Activated CD4-positive, alpha-beta T cell treated with anti-CD3 and anti-CD28 coated beads for 36 hours (primary cell): Measurements from ENCODE around the gene MN1. TPM values are rescaled to one million over a fixed set of nuclear protein-coding genes. Genes with fewer than 3 reads are reported as not detected.

Experiments used
- ATAC-seq: fragments of 200-7000 bp; cut with Tn5 transposase; one replicate; pipeline ENCODE4 v1.10.0; 2021; ENCODE audit warnings: mild to moderate bottlenecking, moderate library complexity
- CTCF ChIA-PET: fragments of 350-600 bp; sonication (Branson Sonifier 250); formaldehyde crosslinking; loops from one replicate; lab custom pipeline; 2021; ENCODE audit warnings: antibody characterized with exemption; lab: Charles Lee
- POLR2A ChIA-PET: fragments of 350-600 bp; sonication (Branson Sonifier 250); formaldehyde crosslinking; loops from one replicate; lab custom pipeline; 2021; ENCODE audit warnings: antibody characterized with exemption, inconsistent platforms; lab: Charles Lee
- DNase-seq: peaks from one replicate; pipeline ENCODE4 v3.0.0-alpha.2; 2020
- H3K27ac Mint-ChIP-seq: one replicate; pipeline ENCODE4 v1.8.0; 2021; ENCODE audit warnings: mixed read lengths
- H3K27me3 Mint-ChIP-seq: one replicate; pipeline ENCODE4 v1.8.0; 2021; ENCODE audit warnings: mixed read lengths
- H3K36me3 Mint-ChIP-seq: one replicate; pipeline ENCODE4 v1.8.0; 2021; ENCODE audit warnings: low read depth, mixed read lengths
- H3K4me1 Mint-ChIP-seq: one replicate; pipeline ENCODE4 v1.8.0; 2021; ENCODE audit warnings: mixed read lengths
- H3K4me3 Mint-ChIP-seq: one replicate; pipeline ENCODE4 v1.8.0; 2021; ENCODE audit warnings: mild to moderate bottlenecking, moderate library complexity, mixed read lengths
- H3K9me3 Mint-ChIP-seq: one replicate; pipeline ENCODE4 v1.8.0; 2021; ENCODE audit warnings: low read depth, mixed read lengths
- intact Hi-C, 2 experiments: fragments of 100-400 bp; cut with DNase I in 1 of 2; cut with micrococcal nuclease in 1 of 2; formaldehyde crosslinking; loops; one replicate each; pipeline versions ENCODE4 v1.14.2 to v1.15.1; 2022 to 2024; cut with DNase I, micrococcal nuclease
- total RNA-seq, 2 experiments: library from RNA; stranded (reverse); gene quantifications; one replicate each; pipeline ENCODE4 v1.2.3, GENCODE V29; 2021

Gene MN1
- total RNA-seq, 2 experiments from 2014 or later = 0.05 to 0.12 TPM

DNA sequence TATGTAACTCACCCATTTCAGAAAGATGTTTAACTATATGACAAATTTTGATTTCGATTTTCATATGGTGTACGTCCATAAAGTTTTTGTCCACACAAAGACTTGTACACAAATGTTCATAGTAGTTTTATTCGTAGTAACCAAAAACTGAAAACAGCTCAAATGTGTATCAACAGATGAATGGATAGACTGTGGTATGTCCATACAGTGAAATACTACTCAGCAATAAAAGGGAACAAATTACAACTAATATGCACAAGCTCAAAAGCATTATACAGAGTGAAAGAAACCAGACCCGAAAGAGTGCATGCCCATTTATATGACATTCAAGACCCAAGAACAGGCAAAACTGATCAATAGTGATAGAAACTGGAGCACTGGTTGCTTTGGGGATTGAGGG is 64.0 kb downstream of the MN1 start:
- Mint-ChIP-seq H3K4me3 (no peak overlapping the region), H3K4me1 (no peaks in the 10 kb centered on the region), H3K27me3 (no peaks in the 10 kb centered on the region), H3K27ac (no peak overlapping the region), H3K36me3 (no peaks in the 10 kb centered on the region), H3K9me3 (peaks cover 6% of the 10 kb centered on the region)
- ChIA-PET POLR2A (no interaction called here), CTCF (no interaction called here)
- ATAC-seq = no peak
- intact Hi-C loops = no loop called here
- DNase-seq = no peak

DNA sequence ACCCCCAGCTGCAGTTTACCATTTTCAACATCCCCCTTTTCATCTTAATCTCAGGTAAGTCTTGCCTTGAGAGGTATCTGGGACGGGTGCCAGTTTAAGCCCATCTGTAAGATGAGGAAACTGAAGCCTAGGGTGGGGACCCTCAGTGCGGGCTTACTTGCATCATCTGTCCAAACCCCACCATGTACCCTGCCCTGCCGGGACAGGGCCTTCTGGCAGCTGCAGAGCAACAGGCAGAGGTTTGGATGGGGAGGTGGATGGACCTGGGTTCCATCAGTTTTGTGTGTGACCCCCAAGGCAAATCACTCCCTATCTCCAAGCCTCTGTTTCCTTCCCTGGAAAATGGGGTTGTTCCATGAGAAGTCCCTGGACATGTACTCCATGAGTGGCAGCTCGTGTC is 67.5 kb downstream of the MN1 start:
- no peaks in the 10 kb centered on the region for H3K36me3 Mint-ChIP-seq
- CTCF ChIA-PET = interaction anchor here (0.5 to 0.6 kb wide), 2 partner anchors 109 to 311 kb away, joined by 3 read pairs; no protein-coding TSS in a partner anchor

GRCh38 chr22:27732841-27733240 is 68.7 kb downstream of the MN1 start:
- Mint-ChIP-seq H3K4me1 (no peaks in the 10 kb centered on the region), H3K4me3 (no peak overlapping the region), H3K27me3 (peaks cover 2% of the 10 kb centered on the region), H3K9me3 (peaks cover 5% of the 10 kb centered on the region), H3K27ac (no peak overlapping the region), H3K36me3 (no peaks in the 10 kb centered on the region)
- DNase-seq = no peak
- ATAC-seq = no peak
- ChIA-PET POLR2A (no interaction called here), CTCF (no interaction called here)
- intact Hi-C loops = no loop called here

More for the DNA sequence above, 67.5 kb downstream of the MN1 start:
- H3K27ac Mint-ChIP-seq = no peak overlapping the region
- no peak overlapping the region for H3K4me3 Mint-ChIP-seq
- DNase-seq (no peak), ATAC-seq (no peak)
- intact Hi-C loops = no loop called here
- H3K9me3 Mint-ChIP-seq = peaks cover 6% of the 10 kb centered on the region
- H3K4me1 Mint-ChIP-seq = no peaks in the 10 kb centered on the region
- POLR2A ChIA-PET = no interaction called here
- H3K27me3 Mint-ChIP-seq = peaks cover 2% of the 10 kb centered on the region

- no peak overlapping the region for H3K27ac Mint-ChIP-seq
- ChIA-PET POLR2A (no interaction called here), CTCF (no interaction called here)
- H3K27me3 Mint-ChIP-seq = peaks cover 5% of the 10 kb centered on the region
- no peak for DNase-seq
- H3K4me3 Mint-ChIP-seq = no peak overlapping the region
- ATAC-seq = no peak
- no peaks in the 10 kb centered on the region for H3K36me3 Mint-ChIP-seq
- H3K4me1 Mint-ChIP-seq = no peaks in the 10 kb centered on the region
- peaks cover under 1% of the 10 kb centered on the region for H3K9me3 Mint-ChIP-seq
- intact Hi-C loops = no loop called here
Observed at GRCh38 chr22:27732391-27732790, 69.2 kb downstream of the MN1 start.

GRCh38 chr22:27731621-27732020 is 69.9 kb downstream of the MN1 start:
- POLR2A ChIA-PET = no interaction called here

DNA sequence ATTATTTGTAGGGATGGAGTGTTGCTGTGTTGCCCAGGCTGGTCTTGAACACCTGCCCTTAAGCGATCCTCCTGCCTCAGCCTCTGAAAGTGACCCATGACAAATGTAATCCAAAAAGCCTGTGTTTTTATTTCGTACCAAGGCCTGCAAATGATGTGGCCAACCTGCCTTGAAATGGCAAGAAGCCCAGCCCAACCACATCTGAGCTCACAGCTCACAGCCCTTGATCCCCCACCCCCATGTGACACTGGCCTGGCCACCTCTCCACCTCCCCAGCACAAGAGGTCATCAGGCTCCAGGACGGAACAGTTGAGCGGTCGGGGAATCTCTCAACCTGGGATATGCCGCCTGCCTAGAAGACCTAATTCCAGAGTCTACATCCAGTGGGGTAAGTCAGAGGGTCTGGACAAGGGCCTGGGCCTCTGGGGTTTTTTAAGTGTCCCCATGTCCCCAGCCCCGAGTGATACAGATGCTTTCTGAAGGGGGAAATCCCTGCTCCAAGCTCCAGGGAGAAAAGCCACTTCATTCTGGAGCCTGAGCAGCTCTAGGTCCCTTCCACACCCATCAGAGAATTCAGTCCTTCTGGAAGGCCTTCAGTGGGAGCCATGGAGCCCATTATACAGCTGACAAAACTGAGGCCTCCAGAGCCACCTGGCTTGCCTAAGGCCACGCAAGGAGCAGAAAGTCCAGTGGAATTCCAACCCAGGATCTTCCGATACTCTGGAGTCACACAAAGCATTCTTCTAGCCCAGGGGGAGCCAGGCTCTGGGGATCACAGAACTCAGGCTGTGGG is 70.7 kb downstream of the MN1 start:
- intact Hi-C loops = no loop called here
- H3K27ac Mint-ChIP-seq = no peak overlapping the region
- H3K4me3 Mint-ChIP-seq = no peak overlapping the region
- POLR2A ChIA-PET = no interaction called here
- DNase-seq (no peak), ATAC-seq (no peak)
- H3K9me3 Mint-ChIP-seq = peaks cover under 1% of the 10 kb centered on the region
- H3K4me1 Mint-ChIP-seq = no peaks in the 10 kb centered on the region
- CTCF ChIA-PET = no interaction called here
- no peaks in the 10 kb centered on the region for H3K36me3 Mint-ChIP-seq
- peaks cover 6% of the 10 kb centered on the region for H3K27me3 Mint-ChIP-seq

More at GRCh38 chr22:27731621-27732020, 69.9 kb downstream of the MN1 start:
- Mint-ChIP-seq H3K4me1 (no peaks in the 10 kb centered on the region), H3K27me3 (peaks cover 6% of the 10 kb centered on the region), H3K27ac (no peak overlapping the region), H3K36me3 (no peaks in the 10 kb centered on the region), H3K9me3 (no peaks in the 10 kb centered on the region), H3K4me3 (no peak overlapping the region)
- DNase-seq (no peak), ATAC-seq (no peak)
- intact Hi-C loops = no loop called here
- CTCF ChIA-PET = no interaction called here

- intact Hi-C loops = no loop called here
- H3K27ac Mint-ChIP-seq = no peak overlapping the region
- ChIA-PET POLR2A (no interaction called here), CTCF (no interaction called here)
- no peaks in the 10 kb centered on the region for H3K4me1 Mint-ChIP-seq
- ATAC-seq = no peak
- peaks cover 5% of the 10 kb centered on the region for H3K9me3 Mint-ChIP-seq
- no peak overlapping the region for H3K4me3 Mint-ChIP-seq
- no peak for DNase-seq
- peaks cover 6% of the 10 kb centered on the region for H3K27me3 Mint-ChIP-seq
- H3K36me3 Mint-ChIP-seq = no peaks in the 10 kb centered on the region
Observed at GRCh38 chr22:27729246-27729645, 72.3 kb downstream of the MN1 start.

DNA sequence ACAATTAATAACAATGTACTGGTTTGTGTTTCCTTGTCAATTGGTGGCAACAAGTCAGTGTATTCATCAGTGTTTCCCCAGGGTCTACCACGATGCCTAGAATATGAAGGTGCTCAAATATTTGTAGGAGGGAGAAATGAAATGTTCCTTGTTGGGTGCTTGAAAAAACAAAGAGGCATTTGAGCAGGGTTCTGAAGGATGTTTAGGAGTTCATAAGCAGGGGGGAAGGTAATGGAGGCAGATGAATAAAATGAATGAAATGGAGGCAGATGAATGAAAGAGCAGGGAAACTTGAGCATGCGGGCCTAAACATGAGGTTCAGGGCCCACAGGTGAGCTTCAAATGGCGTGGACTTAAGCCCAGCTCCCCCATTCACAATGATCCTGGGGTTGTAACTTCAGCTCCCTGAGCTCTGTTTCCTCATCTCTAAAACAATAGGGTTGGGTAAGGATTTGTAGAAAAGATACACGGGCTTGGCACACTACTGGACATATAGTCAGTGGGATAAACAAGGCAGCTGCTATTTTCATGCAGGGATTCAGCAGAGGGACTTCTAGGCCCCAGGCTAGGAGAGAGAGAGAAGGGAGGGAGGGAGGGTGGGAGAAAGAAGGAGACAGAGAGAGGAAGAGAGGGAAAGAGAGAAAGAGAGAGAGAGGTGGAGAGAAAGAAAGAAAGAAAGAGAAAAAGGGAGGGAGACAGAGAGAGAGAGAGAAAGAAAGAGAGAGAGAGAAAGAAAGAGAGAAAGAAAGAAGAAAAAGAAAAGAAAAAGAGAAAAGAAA is 73.7 kb downstream of the MN1 start:
- Mint-ChIP-seq H3K27ac (no peak overlapping the region), H3K9me3 (peaks cover 5% of the 10 kb centered on the region), H3K4me1 (no peaks in the 10 kb centered on the region), H3K4me3 (no peak overlapping the region), H3K36me3 (no peaks in the 10 kb centered on the region), H3K27me3 (peaks cover 6% of the 10 kb centered on the region)
- ChIA-PET POLR2A (no interaction called here), CTCF (no interaction called here)
- no peak for ATAC-seq
- DNase-seq = no peak
- intact Hi-C loops = no loop called here

DNA sequence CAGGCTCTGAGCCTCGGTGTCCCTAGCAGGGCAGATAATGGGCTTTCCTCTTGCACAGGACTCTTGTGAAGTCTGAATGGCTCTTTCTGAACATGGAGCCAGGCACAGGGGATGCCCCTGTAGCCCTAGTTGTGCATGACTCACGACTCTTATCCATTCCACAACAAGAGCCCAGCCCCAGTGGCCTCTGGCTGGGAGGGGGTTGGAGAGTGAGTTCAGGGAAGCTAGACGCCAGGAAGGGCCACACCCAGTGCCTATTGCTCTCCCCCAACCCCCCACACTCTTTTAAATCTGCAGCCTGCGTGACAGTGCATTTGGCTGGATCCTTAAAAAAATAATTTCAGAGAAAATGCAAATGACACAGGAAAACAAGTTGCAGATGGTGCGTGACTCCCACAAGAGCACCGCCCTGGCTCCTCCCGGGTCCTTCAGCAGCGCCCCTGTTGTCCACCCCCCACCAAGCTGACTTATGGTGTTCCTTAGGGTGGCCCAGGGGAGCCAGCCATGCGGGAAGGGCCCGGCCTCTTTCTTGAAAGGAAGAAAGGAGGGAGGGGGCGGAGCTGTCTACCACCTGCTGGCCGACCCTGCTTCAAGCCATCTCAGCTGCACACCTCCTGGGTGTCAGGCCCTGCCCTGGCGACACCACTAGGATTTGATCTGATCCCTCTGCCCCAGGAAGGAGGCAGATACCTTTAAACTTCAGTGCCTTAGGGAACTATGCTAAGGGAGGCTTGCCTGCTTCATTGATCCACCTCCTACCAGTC is 74.7 kb downstream of the MN1 start:
- Mint-ChIP-seq H3K9me3 (peaks cover 5% of the 10 kb centered on the region), H3K36me3 (no peaks in the 10 kb centered on the region), H3K4me1 (no peaks in the 10 kb centered on the region), H3K27ac (no peak overlapping the region), H3K27me3 (peaks cover 6% of the 10 kb centered on the region), H3K4me3 (no peak overlapping the region)
- intact Hi-C loops = no loop called here
- DNase-seq (no peak), ATAC-seq (no peak)
- POLR2A ChIA-PET = no interaction called here
- CTCF ChIA-PET = no interaction called here

DNA sequence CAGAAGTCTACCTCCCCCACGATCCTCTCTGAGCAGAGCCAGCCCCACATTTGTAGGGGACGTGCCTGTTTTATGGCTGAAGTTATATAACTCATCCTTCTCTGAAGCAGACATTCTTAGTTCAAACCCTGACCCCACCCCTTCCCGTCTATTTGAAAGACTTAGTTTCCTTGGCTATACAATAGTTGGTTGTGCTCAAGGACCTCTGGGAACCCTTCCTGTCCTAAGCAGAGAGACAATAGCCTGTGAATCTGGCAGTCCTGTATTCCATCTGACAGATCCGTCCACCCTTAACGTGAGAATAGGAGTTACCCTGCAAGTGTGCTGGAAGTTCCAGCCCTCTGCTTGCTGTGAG is 75.2 kb downstream of the MN1 start:
- no peak for ATAC-seq
- peaks cover 4% of the 10 kb centered on the region for H3K27me3 Mint-ChIP-seq
- peaks cover 5% of the 10 kb centered on the region for H3K9me3 Mint-ChIP-seq
- DNase-seq = no peak
- ChIA-PET POLR2A (no interaction called here), CTCF (no interaction called here)
- H3K4me1 Mint-ChIP-seq = no peaks in the 10 kb centered on the region
- no peak overlapping the region for H3K4me3 Mint-ChIP-seq
- intact Hi-C loops = no loop called here
- H3K36me3 Mint-ChIP-seq = no peaks in the 10 kb centered on the region
- H3K27ac Mint-ChIP-seq = no peak overlapping the region

GRCh38 chr22:27725661-27726060 is 75.9 kb downstream of the MN1 start:
- no peaks in the 10 kb centered on the region for H3K36me3 Mint-ChIP-seq
- intact Hi-C loops = no loop called here
- ATAC-seq (no peak), DNase-seq (no peak)
- peaks cover 5% of the 10 kb centered on the region for H3K9me3 Mint-ChIP-seq
- CTCF ChIA-PET = no interaction called here
- peaks cover 4% of the 10 kb centered on the region for H3K27me3 Mint-ChIP-seq
- H3K4me3 Mint-ChIP-seq = no peak overlapping the region
- POLR2A ChIA-PET = no interaction called here
- H3K4me1 Mint-ChIP-seq = no peaks in the 10 kb centered on the region
- no peak overlapping the region for H3K27ac Mint-ChIP-seq
